NCI-H524 (cell line): ENCODE data around the gene HMGN5.

Source experiments
- DNase-seq, 2 experiments: peaks; one replicate each; lab custom pipeline; 2025; lab: John Stamatoyannopoulos, UW

The HMGN5 gene, protein sequence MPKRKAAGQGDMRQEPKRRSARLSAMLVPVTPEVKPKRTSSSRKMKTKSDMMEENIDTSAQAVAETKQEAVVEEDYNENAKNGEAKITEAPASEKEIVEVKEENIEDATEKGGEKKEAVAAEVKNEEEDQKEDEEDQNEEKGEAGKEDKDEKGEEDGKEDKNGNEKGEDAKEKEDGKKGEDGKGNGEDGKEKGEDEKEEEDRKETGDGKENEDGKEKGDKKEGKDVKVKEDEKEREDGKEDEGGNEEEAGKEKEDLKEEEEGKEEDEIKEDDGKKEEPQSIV

GRCh38 chrX:81201671-81202455, at the start of gene HMGN5, which contains the start of gene SH3BGRL:
HMGN5 (minus strand) TSS chrX:81201913; CDS start chrX:81121549, 80,364 bp downstream.
SH3BGRL (plus strand) TSS chrX:81202102; CDS start chrX:81202201, 99 bp downstream.
- peak; percentile 23 to 56 for DNase-seq

DNA sequence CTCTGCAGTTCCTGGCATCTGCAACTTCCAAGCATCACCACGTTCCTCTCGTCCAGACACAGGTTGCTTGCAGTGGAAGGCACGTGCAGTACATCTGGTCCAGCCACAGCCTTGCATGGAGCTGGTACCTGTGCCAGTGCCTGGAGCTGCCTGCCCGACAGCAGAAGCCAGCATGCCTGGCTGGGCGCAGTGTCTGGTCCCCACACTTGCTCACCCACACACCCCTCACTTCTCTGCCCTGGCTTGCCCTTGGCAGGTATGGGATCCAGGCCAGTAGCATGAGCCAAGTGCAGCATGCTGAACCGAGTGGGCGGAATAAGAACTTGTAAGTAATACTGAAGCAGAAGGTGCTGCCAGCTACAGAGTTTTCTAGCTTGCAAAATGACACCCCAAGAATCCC, 40.0 kb upstream of the HMGN5 start:
- no peak for DNase-seq

DNA sequence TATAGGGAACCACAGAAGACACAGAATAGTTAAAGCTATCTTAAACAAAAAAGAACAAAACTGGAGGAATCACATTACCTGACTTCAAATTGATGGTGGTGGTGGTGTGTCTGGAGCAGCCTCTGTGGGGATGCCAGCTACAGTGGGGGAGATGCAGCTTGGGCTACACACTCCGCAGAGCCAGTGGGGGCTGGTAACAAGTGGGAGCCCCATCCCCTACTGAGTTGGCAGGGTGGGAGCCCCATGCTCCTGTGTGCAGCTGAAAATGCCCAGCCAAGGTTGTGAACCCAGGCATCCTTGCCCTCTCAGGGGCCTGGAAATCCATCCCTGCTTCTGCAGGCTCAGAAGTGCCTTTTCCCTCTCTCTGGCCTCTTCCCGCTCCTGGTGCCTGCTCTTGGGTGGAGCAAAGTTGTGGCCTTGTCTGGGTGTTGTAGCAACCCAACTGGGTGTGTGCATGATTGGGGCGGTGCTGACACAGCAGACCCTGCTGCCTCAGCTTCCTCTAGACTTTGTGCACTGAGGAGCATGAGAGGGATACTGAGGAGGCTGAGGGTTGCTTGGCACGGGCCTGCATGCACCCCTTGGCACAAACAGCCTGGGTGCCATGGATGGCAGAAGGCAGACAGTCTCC, 39.1 kb upstream of the HMGN5 start:
- no peak for DNase-seq

GRCh38 chrX:81238166-81238565, 36.5 kb upstream of the HMGN5 start:
- DNase-seq: no peak

GRCh38 chrX:81237516-81237915, 35.8 kb upstream of the HMGN5 start:
- DNase-seq: no peak

DNA sequence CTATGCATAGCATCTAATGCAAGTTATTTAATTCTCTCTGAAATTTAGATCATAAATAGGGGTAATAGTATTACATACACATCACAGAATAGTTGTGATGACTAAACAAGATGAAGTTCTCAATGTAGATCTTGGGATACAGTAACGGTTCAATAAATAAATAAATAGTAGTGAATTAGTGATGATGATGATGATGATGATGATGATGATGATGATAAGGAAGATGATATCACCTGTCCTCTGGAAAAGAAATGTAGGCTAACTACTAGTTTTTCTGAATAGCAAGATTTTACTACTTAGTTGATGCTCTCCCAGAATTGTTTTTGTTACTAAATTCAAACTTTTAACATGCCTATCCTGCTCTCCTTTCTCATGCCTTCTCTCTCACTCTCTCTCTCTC, 30.5 kb upstream of the HMGN5 start:
- no peak for DNase-seq

GRCh38 chrX:81231476-81231875, 29.8 kb upstream of the HMGN5 start:
- DNase-seq: no peak

DNA sequence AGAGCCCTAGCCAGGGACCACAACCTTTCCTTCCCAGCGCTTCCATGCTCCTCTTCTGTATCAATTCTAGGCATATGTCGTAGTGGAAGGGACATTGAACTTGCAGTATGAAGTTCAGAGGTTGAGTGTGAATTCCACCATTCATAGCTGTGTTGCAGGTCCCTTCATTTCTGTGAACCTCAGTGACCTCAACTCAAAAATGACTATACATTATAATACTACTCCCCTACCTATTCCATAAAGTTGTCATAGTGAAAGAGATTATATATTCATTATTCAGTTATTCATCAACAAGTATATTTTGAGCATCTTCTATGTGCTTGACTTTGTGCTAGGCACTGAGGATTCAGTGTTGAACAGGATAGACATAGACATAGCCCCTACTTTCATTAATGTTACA, 28.2 kb upstream of the HMGN5 start:
- DNase-seq: no peak

DNA sequence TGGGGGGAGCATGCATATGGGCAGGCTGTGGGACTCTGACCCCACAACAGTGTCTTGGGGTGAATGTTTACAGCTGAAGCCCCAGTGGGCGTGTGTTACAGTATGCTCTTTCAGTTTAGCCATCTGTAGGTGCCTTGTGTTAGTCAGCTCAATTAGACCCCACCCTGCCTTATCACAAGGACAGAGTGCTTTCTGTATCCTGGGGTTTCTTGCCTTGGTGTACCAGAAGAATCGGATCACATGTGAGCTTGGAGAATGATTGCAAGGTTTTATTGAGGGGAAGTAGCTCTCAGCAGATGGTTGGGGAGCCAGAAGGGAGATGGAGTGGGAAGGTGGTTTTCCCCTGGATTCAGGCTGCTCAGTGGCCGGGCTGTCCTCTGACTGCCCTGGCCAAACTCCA, 27.5 kb upstream of the HMGN5 start:
- DNase-seq: no peak

- no peak for DNase-seq
Measured at GRCh38 chrX:81215685-81216084, 14.0 kb upstream of the HMGN5 start.

- DNase-seq: no peak
Measured at GRCh38 chrX:81208916-81209315, 7.2 kb upstream of the HMGN5 start.

DNA sequence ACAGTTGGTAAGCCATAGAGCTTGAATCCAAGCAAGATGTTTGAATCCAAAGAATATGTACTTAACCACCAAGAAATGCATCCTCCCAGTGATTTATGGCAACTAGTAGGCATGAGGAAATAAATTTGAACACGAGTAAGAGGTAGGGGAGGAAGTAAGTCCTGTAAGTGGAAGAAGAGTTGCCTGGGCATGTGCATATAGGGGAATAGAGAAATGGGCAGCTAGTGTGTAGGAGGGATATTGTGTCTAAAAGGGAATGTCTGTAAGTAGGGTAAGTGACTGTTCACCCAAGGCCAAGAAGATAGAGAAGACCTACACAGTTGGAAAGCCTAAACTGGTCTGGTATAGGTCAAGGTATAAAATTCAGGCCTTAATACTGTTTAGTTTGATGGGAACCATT, 4.8 kb upstream of the HMGN5 start:
- no peak for DNase-seq

DNA sequence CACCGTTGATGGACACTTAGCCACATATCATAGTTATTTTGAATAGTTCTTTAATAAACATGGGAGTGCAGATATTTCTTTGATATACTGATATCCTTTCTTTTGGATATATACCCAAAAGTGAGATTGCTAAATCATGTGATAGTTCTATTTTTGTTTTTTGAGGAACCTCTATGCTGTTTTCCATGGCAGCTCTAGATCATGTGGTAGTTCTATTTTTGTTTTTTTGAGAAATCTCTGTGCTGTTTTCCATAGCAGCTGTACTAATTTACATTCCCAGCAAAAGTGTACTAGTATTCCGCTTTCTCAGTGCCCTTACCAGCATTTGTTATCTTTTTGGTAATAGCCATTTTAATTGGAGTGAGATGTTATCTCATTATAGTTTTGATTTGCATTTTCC, 3.8 kb upstream of the HMGN5 start:
- no peak for DNase-seq

GRCh38 chrX:81202943-81203342, 1.2 kb upstream of the HMGN5 start:
- no peak for DNase-seq

- no peak for DNase-seq
Measured at GRCh38 chrX:81202456-81202819, 725 bp upstream of the HMGN5 start.

DNA sequence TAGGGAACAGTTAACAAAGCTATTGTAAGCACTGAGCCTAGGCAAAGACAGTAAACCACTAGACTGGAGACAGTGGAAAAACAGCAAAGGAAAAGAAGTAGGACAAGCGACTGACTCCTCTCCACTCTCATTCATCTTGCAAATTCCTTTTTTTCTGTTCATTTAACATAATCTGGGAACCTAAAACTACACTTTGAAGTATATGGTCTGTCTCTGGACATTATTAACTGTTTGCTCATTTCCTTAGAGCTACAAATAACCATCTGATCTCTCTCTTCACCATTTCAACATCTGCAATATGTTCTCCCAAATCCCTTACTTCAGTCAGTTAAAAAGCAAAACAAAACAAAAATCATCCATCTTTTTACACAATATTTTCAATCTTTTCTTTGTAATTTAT, 642 bp downstream of the HMGN5 start:
- no peak for DNase-seq

DNA sequence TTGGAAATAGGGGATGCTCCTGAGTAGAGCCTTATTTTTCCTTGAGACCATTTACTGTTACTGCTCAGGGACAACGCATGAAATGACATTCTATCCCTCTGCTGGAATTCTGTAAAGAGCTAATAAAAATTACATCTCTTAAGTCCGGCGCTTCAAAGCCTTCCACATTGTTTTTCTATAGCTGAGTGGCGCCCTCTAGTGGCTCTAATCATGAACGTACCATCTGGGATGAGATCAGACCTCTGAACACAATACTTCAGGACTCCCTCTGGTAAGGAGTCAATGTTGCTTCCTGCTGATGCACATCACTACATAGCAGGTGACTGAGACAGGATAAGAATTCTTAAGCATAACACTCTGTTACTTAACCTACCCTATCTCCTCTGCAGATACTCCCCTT, 6.0 kb downstream of the HMGN5 start:
- DNase-seq: peak; percentile 50 to 69

- DNase-seq: no peak
Measured at GRCh38 chrX:81195259-81195658, 6.5 kb downstream of the HMGN5 start.

DNA sequence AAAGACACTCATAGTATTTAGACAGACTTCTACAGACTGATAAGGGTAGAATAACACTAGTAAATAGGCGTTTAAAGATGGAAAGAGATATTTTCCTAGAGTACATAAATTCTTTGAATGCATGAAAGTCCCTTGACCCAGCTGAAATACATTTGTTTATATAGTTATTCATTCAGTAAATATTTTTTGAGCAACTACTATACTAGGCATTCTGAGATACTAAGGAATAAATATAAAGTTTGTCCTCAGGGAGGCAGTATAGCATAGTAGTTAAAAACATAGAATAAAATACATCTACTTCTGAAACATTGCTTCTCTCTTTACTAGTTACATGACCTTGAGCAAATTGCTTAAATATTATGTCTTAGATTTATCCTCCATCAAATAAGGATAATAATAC, 27.4 kb downstream of the HMGN5 start:
- peak in 1 of 2 experiments; percentile 2 for DNase-seq

DNA sequence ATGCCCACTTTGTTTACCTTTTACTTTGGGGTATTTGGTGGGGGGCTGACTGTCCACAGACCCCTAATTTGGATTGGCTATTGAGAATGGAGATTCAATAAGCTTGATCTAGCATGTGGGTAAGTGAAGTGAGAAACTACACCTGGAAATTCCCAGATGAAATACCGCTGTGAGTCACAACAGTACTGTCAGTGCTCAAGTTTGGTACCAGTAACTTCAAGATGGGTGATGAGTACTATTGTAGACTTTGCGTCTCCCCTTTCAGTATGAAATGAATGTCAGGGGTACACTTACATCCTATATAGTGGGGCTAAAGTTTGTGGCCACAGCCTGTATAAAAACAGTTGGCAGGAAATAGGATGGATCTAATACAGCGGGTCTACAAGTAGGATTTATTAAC, 33.3 kb downstream of the HMGN5 start:
- no peak for DNase-seq

DNA sequence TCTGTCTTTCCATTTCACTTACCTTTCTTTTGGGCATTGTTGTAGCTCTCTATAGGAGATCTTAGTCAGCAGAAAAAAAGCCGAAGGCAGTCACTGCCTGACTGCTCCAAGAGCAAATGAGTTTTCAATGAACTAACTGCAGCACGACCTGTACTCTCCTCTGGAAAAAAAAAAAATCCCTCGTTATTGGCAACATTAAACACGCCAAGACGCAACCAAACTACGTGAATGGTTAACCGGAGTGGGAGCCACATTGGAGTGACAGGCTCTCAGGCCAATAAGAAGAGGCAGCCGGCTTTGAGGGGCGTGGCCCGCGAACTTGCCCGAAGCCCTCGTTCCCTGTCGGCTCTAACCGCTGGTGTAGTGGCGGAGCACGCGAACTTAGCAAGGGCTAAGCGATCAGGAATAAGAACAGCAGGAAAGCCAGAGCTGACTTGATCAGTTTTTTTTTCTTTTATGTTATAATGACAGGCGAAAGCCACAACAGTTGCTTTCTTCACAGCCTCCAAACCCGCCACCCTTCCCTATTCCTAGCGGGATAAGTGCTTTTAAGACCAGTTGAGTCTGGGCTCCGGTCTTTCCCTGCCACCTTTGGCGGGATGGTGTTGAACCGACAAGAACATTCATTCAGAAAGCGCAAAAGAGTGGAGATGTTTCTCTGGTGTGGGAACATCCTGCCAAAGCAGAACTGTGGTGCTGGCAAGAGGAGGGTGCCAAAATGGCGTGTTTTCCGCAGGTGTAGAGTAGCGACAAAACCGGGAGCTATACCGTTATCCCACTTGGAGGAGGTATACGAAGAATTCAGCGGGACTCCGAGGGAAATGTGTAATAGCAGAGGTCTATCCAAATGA, 80.0 kb downstream of the HMGN5 start:
- DNase-seq: peak; percentile 79 to 94

GRCh38 chrX:81120936-81121371, 80.8 kb downstream of the HMGN5 start:
- DNase-seq: peak; percentile 33 to 68
